ENCODE results near the gene CACNA1C. TPM values are rescaled to one million over a fixed set of nuclear protein-coding genes. Genes with fewer than 3 reads are reported as not detected.

CACNA1C gene
- polyA plus RNA-seq, 1 of the 3 experiments (the other 2 are of a cell fraction), result 1.5 TPM

- no peaks in the 10 kb centered on the region for H3K9me3 ChIP-seq
- ChIA-PET CTCF (interaction anchor here (1.0 kb wide), 1 partner anchor 90 kb away, joined by 3 read pairs; no protein-coding TSS in a partner anchor), POLR2A (no interaction called here)
- no peak overlapping the region for H3K4me3 ChIP-seq (ENCODE audit: low read depth in 2 of 2, low read length in 1 of 2)
- no peaks in the 10 kb centered on the region for H3K27me3 ChIP-seq (ENCODE audit: insufficient read depth)
- H4K20me1 ChIP-seq (ENCODE audit: insufficient read depth), result no peaks in the 10 kb centered on the region
- WGBS (ENCODE audit: low lambda C conversion rate), result 75% methylated on average over 11 of the region's 11 CpGs
- no peak overlapping the region for H3K27ac ChIP-seq (ENCODE audit: low read depth in 2 of 2, low read length in 1 of 2)
- H3K9me2 ChIP-seq, result no peaks in the 10 kb centered on the region
- no peaks in the 10 kb centered on the region for H3K4me1 ChIP-seq (ENCODE audit: control insufficient read depth in 1 of 2, insufficient read depth in 2 of 2, low read depth in 1 of 2, low read length in 1 of 2)
- TF ChIP-seq GABPA (IDR thresholded peaks at IDR 0.05; ENCODE audit: low read depth), result no peak
- no peak for TF ChIP-seq NRF1 (IDR thresholded peaks at IDR 0.05; ENCODE audit: low read depth, low read length)
- no peak for TF ChIP-seq EP300 (IDR thresholded peaks at IDR 0.05; ENCODE audit: borderline replicate concordance in 1 of 2, low read depth in 1 of 2, low read length in 1 of 2)
- TF ChIP-seq RXRA (IDR thresholded peaks at IDR 0.05; ENCODE audit: borderline replicate concordance, low read depth), result no peak
- no peak for TF ChIP-seq MXI1 (IDR thresholded peaks at IDR 0.05; ENCODE audit: low read depth, low read length)
- no peak for TF ChIP-seq TEAD4 (IDR thresholded peaks at IDR 0.05; ENCODE audit: borderline replicate concordance, insufficient read depth)
- TF ChIP-seq, protein P1, sequence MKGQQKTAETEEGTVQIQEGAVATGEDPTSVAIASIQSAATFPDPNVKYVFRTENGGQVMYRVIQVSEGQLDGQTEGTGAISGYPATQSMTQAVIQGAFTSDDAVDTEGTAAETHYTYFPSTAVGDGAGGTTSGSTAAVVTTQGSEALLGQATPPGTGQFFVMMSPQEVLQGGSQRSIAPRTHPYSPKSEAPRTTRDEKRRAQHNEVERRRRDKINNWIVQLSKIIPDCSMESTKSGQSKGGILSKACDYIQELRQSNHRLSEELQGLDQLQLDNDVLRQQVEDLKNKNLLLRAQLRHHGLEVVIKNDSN (IDR thresholded peaks at IDR 0.05; ENCODE audit: borderline replicate concordance, low read depth), result no peak
- TF ChIP-seq USF2 (IDR thresholded peaks at IDR 0.05; ENCODE audit: borderline replicate concordance, low read depth, low read length), result no peak
- no peak for TF ChIP-seq GATA2 (CRISPR knock-in tag; IDR thresholded peaks at IDR 0.05)
- TF ChIP-seq EZH2phosphoT487 (IDR thresholded peaks at IDR 0.05; ENCODE audit: borderline replicate concordance, low read depth), result no peak
- TF ChIP-seq FOXM1 (IDR thresholded peaks at IDR 0.05; ENCODE audit: low read depth), result no peak
- H3K4me2 ChIP-seq, result no peak overlapping the region
- H3K9ac ChIP-seq, result no peak overlapping the region
- no peak for DNase-seq
- H3K36me3 ChIP-seq (replicated peaks in 1 of 2; ENCODE audit: control insufficient read depth in 1 of 2, insufficient read depth in 2 of 2, low read length in 1 of 2), result no peaks in the 10 kb centered on the region
- no peak overlapping the region for H2AFZ ChIP-seq (ENCODE audit: low read depth)
- H3K79me2 ChIP-seq (ENCODE audit: insufficient read depth), result no peaks in the 10 kb centered on the region
- H3F3A ChIP-seq (replicated peaks; ENCODE audit: insufficient read depth), result no peaks in the 10 kb centered on the region
Measured at GRCh38 chr12:2492236-2492635, 439.4 kb downstream of the CACNA1C start.

DNA sequence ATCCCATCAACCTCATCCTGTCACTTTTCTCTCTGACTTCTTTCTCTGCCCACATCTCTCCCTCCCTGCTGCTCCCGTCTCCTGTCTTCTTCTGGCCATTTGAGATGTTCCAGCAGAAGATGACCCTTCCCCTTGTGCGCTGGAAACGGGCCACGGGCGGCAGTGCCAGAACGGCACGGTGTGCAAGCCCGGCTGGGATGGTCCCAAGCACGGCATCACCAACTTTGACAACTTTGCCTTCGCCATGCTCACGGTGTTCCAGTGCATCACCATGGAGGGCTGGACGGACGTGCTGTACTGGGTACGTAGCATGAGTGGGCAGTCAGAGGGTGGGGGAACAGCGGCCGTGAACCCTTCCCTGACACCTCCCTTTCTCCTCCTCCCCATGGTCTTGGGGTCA is 440.3 kb downstream of the CACNA1C start:
- no peak overlapping the region for H3K4me3 ChIP-seq (ENCODE audit: low read depth in 2 of 2, low read length in 1 of 2)
- H3K9me3 ChIP-seq, result no peaks in the 10 kb centered on the region
- H3K36me3 ChIP-seq (replicated peaks in 1 of 2; ENCODE audit: control insufficient read depth in 1 of 2, insufficient read depth in 2 of 2, low read length in 1 of 2), result no peaks in the 10 kb centered on the region
- DNase-seq, result no peak
- H3K9me2 ChIP-seq, result no peaks in the 10 kb centered on the region
- TF ChIP-seq RXRA (IDR thresholded peaks at IDR 0.05; ENCODE audit: borderline replicate concordance, low read depth), result no peak
- TF ChIP-seq, protein P2, sequence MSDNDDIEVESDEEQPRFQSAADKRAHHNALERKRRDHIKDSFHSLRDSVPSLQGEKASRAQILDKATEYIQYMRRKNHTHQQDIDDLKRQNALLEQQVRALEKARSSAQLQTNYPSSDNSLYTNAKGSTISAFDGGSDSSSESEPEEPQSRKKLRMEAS (IDR thresholded peaks at IDR 0.05; ENCODE audit: low read depth), result no peak
- TF ChIP-seq, protein P1 (IDR thresholded peaks at IDR 0.05; ENCODE audit: borderline replicate concordance, low read depth), result no peak
- no peak for TF ChIP-seq YY1 (IDR thresholded peaks at IDR 0.05; ENCODE audit: low read depth)
- no peak for TF ChIP-seq TAF1 (IDR thresholded peaks at IDR 0.05; ENCODE audit: borderline replicate concordance, low read depth, low read length)
- no peak for TF ChIP-seq NFIC (IDR thresholded peaks at IDR 0.05; ENCODE audit: borderline replicate concordance)
- TF ChIP-seq CTCF (IDR thresholded peaks at IDR 0.05), result no peak
- no peak for TF ChIP-seq USF2 (IDR thresholded peaks at IDR 0.05; ENCODE audit: borderline replicate concordance, low read depth, low read length)
- TF ChIP-seq EP300 (IDR thresholded peaks at IDR 0.05; ENCODE audit: borderline replicate concordance in 1 of 2, low read depth in 1 of 2, low read length in 1 of 2), result no peak
- TF ChIP-seq FOXJ3 (CRISPR knock-in tag; IDR thresholded peaks at IDR 0.05), result no peak
- TF ChIP-seq MXI1 (IDR thresholded peaks at IDR 0.05; ENCODE audit: low read depth, low read length), result no peak
- no peaks in the 10 kb centered on the region for H3K27me3 ChIP-seq (ENCODE audit: insufficient read depth)
- POLR2A ChIA-PET, result no interaction called here
- no peaks in the 10 kb centered on the region for H3K4me1 ChIP-seq (ENCODE audit: control insufficient read depth in 1 of 2, insufficient read depth in 2 of 2, low read depth in 1 of 2, low read length in 1 of 2)
- CTCF ChIA-PET, result no interaction called here
- 73% methylated on average over 16 of the region's 16 CpGs for WGBS (ENCODE audit: low lambda C conversion rate)
- no peak overlapping the region for H3K27ac ChIP-seq (ENCODE audit: low read depth in 2 of 2, low read length in 1 of 2)
- no peaks in the 10 kb centered on the region for H3F3A ChIP-seq (replicated peaks; ENCODE audit: insufficient read depth)
- H3K9ac ChIP-seq, result no peak overlapping the region
- no peak overlapping the region for H2AFZ ChIP-seq (ENCODE audit: low read depth)
- H3K79me2 ChIP-seq (ENCODE audit: insufficient read depth), result no peaks in the 10 kb centered on the region
- no peaks in the 10 kb centered on the region for H4K20me1 ChIP-seq (ENCODE audit: insufficient read depth)
- no peak overlapping the region for H3K4me2 ChIP-seq
